GM18951 (cell line): ENCODE measurements around the gene SMCO2.
"Not testable (repeated sequence)": the region's sequence is repeated elsewhere in the genome, so short reads cannot be mapped to it uniquely, and the experiment has no call there.

Experiments used
- POLR2A ChIP-seq: IDR thresholded peaks from 4 replicates; pipeline ENCODE4 v1.6.1; 2011; ENCODE audit warnings: mild to moderate bottlenecking; ENCODE audit not compliant: insufficient read length, insufficient read depth; ENCODE audit errors: extremely low read depth
- in situ Hi-C: fragments of 300-500 bp; cut with MboI; formaldehyde crosslinking; loops from one replicate; pipeline ENCODE4 v1.12.0; 2022; ENCODE audit warnings: low sequenced_read_pairs, mixed read lengths, inconsistent platforms; ENCODE audit not compliant: unreplicated experiment

The SMCO2 gene

DNA sequence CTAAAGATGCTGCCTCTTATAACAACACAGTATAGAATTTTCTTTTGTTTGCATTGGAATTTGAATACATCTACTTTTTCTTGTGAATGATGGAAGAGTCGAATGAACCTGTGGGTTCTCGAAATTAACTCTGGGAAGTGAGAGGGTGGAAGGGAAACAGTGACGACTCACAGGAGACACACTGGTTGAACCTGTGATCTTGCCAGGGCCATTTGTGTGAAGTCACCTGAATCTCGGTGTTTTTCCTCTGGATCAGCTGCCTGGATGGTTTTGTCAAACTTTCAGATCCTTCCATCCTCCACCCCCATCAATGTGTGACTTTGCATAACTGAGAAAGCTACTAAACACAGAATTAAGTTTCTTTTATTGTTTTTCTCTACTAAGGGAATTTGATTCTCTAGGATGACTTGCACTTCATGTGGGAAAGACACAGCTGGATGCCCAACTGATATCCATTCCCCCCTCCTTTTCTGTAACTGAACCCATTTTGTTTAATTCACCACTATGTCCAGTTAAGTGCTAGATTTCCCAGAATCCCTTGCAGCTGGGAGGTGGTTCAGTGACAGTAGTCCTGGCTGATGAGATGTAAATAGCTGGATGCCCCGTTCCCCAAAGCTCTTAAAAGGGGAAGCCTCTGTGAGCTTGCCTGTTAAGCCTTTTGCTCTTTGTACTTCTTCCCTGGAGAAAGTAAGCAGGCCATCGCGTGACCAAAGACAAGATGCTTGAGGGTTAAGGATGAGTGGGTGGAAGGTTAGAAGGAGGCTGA, 83.8 kb downstream of the SMCO2 start:
- in situ Hi-C loops: no loop called here
- no peak for TF ChIP-seq POLR2A

DNA sequence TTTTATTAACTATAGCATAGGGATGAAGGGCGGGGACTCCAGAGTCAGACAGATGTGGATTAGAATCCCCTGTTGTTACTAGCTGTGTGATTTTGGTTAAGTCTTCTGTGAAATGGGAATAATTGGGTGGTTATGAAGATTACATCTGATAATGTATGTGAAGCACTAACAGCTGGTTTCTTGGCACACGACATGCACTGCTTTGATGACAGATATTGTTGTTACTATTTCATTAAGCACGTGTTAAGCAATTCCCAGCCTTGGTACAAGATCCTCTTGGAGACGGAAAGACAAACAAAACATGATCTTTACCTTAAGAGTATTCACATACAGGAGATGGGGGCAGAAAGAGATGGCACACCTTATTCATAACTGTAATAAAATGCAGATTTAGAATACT, 85.4 kb downstream of the SMCO2 start:
- in situ Hi-C loops: no loop called here
- TF ChIP-seq POLR2A: no peak

DNA sequence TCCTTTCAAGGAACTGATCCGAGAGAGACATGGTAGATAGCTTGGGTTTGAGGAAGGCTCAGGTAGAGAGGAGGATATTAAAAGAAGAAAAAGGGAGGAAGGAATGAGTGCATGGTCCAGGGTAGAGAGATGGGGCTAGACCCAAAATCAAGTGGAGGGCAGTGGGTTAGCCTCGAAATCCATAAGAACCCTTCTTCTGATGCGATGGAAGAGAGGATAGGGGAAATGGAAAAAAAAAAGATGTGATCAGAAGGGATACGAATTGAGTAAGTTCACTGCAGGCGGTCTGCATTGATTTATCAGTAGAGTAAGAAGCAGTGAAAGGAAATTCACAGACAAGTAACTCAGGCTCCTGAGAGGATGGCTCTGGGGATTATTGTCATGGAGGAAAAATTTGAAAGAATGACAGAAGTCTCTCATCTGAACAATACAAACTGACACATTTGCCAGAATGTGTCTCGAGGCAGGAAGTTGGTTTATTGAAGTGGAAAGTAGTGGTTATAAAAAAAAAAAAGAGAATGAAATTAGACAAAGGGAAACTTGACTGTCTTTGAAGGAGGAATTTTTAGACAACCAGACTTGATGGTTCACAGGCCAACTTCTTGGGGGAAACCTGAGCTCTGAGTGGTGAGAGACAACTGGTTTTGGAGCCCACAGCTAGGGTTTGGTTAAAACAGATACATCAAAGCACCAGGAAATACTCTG, 87.7 kb downstream of the SMCO2 start:
- no peak for TF ChIP-seq POLR2A
- in situ Hi-C loops: no loop called here

DNA sequence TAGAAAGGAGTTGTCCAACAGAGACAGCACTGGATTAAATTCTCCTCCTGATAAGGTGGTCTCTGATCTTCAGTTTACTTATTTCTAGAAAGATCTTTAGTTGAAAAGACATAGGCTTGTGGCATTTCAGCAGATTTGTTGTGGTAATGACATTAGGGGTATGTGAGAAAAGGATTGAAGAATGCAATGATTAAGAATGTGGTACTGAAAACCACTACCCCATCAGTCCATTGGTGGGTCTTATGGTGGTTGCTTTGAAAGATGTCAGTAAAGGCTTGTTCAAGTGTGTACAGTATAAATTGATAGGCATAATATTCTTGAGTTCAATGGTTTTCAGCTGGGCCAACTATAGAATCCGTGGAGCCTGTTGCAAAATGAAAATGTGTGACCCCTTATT, 88.2 kb downstream of the SMCO2 start:
- no peak for TF ChIP-seq POLR2A
- in situ Hi-C loops: no loop called here

DNA sequence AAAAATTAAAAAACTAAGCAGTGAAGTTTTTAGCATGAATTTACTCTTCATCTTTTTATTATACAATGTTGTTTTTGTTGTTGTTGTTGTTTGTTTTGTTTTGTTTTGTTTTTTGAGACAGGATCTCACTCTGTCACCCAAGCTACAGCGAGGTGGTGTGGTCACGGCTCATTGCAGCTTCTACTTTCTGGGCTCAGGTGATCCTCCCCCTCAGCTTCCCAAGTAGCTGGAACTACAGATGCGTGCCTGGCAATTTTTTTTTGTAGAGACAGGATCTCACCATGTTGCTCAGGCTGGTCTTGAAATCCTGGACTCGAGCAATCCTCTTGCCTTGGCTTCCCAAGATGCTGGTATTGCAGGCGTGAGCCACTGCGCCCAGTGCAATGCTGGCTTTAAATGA, 88.8 kb downstream of the SMCO2 start:
- no peak for TF ChIP-seq POLR2A
- in situ Hi-C loops: no loop called here

DNA sequence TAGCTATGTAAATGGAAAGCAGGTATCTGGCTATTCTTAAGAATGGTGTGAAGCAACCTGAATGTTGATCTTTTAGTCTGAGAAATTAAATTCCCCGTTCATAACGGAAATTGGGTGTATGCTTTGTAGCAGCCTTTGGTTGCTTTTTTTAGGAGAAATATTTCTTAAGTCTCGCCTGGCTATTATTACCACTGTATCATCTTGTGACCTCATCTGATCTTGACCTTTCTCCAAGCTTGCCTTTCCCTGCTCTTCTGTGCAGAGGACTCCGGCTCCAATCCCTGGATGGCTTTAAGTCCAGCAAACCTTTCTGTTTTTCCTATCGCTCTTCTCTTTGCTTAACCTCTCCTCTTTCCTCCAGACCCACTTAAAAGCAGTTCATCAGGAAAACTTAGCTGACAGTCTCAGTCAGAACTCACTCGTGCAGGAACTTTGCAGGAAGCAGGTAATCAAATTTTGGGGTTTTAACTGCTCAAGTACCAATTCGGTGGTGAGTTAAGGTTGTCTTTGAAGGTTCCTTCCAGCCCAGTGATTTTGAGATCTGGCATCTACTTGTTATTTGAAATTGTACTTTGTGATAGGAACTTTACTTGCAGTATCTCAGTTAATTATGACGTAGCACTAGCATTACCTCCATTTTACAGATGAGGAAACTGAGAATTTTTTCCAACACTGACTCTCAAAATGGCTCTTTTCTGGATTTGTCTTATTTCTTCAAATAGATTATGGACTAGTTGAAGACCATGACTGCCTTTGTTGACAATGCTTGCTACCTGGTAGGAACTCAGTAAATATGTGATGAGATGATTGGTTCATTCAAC, 91.5 kb downstream of the SMCO2 start:
- in situ Hi-C loops: no loop called here
- TF ChIP-seq POLR2A: no peak

DNA sequence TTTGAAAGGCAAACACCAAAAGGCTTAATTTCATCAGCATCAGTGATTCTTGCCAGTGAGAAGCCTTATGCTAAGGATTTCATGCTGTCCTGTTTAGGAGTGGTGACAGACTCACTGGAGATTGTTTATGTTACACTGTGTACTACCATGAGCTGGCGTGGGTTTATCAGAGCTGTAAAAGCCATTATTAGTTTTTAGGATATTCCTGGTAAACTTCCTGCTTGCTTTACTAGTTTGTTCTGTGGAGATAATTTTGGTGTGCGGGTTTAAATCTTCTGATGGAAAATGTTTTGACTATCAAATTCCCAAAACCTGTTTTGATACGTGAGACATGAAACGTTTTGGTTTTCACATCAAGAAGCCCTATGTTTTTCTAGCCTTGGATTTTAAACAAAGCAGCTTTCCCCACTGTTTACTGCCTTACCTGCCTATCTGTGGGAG, 92.7 kb downstream of the SMCO2 start:
- in situ Hi-C loops: no loop called here
- no peak for TF ChIP-seq POLR2A

DNA sequence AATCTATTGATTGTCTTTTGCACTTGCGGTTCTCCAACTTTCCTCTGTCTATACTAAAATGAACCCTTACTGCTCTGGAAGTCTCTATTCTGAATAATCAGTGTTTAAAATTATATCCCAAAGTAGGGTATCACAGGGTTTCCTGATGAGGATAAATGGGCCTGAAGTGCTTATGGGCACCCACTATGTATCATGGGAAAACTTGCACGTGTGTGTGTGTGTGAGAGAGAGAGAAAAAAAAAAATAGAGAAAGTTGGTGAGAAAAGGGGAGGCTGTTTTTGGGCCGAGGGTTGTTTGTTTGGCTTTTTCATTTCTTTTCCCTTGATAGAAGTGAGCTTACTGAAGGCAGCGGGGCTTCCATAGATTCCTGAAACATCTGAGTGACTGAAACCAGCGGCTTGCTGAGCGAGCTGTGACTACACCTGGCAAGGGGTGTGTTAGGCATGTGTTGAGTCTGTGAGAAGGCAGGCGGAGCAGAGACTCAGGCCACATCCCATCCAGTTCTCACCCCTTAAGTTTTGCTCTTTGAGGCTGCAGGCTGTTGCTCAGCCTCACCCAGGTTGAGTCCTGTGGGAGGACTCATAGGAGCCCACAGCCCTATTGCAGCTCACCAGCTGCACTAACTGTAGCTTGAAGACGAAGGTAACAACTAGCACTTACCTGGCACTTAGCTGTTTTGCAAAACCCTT, 94.6 kb downstream of the SMCO2 start:
- in situ Hi-C loops: no loop called here

DNA sequence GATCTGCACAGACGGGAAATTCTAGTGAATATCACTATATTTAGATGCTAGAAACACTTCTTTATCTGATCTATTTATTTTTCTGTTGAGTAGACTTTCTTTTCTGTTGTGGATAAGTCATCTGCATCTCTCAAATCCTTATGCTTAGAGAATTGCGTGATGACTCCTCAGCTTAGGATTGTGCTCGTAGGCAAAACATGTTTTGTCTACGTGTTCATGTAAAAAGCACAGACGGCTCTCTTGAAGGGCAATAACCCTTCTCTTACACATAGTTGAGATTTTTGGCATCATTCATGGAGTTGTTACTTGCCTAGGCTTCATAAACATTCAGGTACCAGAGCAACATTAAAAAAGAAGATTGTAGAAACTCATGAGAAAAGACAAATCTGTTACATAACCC, 96.1 kb downstream of the SMCO2 start:
- no peak for TF ChIP-seq POLR2A
- in situ Hi-C loops: no loop called here

More for the DNA sequence above, 94.6 kb downstream of the SMCO2 start:
- TF ChIP-seq POLR2A: no peak

DNA sequence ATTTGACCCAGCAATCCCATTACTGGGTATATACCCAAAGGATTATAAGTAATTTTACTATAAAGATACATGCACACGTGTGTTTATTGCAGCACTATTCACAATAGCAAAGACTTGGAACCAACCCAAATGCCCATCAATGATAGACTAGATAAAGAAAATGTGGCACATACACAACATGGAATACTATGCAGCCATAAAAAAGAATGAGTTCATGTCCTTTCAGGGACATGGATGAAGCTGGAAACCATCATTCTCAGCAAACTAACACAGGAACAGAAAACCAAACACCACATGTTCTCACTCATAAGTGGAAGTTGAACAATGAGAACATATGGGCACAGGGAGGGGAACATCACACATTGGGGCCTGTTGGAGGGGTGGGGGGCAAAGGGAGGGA, 98.3 kb downstream of the SMCO2 start:
- in situ Hi-C loops: not testable (repeated sequence)

DNA sequence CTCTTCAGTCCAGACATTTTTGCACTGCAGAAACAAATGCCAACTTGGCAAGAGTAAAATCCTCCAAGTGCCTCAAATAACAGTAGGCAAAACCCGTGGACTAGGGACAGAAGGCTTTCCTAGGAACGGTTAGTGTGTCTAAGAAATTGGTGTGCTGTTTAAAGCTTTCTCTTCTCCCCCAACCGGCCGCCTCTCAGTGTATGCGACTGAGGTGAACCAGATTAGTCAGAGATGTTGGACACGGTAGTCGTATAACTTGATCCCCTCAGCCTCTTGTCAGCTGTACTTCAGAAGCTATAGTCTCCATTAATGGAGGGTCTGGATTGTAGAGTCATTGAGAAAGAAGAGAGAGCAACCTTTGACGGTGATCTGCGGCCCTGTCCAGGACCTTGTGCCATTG, 99.1 kb downstream of the SMCO2 start:
- in situ Hi-C loops: no loop called here
- no peak for TF ChIP-seq POLR2A

DNA sequence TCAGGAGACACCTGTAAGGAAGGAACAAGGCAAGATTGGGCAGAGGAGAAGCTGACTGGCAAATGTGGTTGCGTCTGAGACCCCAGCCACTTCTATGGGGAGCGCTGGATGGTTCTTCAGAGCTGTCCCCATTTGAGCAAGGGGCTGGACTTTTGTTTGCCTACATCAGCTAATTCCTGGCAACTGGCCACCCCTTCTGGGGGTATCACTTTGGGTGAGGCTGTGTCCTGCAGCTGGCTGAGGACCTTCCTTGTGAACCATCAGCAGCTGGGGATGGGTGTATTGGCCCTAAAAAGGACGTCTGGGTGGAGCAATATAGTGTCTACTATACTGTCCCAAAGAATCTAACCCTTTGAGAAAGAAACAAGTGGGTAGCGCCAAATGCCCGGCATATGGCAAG, 101.1 kb downstream of the SMCO2 start:
- in situ Hi-C loops: no loop called here
- TF ChIP-seq POLR2A: no peak
